Measurements from ENCODE around the gene GATA5. TPM values are rescaled to one million over a fixed set of nuclear protein-coding genes. Genes with fewer than 3 reads are reported as not detected.

Gene GATA5
- total RNA-seq, 1 experiment from 2014 or later: not detected

DNA sequence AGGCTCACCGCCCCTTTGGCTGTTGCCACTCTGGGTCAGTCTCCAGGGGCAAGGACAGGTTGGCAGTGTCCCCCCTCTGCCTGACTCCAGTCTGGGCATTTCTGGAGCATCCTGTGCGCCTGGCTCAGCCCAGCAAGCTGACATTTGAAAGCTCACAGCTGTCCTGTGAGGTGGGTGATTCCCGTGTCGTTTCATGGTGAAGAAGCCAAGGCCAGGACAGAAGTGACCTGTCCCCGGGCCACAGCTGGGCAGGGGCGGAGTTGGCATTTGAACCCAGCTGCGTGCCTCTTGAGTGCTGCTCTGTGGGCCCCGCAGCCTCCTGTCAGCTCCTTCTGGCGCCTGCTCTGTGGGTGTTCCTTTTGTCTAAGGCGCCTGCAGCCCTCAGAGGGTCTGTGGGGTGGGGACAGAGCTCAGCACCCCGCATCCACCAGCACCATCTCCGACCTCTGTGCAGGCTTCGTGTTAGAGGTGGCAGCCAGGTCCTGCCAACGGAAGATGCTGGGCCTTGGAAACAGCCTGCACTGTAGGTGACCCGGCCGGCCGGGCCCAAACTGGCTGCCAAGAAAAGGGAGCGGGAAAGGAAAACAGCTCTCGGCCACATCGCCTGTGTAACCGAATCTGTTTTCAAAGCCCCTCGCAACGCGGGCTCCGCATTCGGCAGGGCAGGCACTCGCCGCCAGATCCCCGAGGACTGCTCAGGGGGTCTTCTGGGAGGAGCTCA lies 5.8 kb upstream of the GATA5 start:
- CTCF ChIA-PET: interaction anchor here (0.8 to 3.0 kb wide), 4 partner anchors 12 to 310 kb away, joined by 3 to 14 read pairs (median 4); no protein-coding TSS in a partner anchor

DNA sequence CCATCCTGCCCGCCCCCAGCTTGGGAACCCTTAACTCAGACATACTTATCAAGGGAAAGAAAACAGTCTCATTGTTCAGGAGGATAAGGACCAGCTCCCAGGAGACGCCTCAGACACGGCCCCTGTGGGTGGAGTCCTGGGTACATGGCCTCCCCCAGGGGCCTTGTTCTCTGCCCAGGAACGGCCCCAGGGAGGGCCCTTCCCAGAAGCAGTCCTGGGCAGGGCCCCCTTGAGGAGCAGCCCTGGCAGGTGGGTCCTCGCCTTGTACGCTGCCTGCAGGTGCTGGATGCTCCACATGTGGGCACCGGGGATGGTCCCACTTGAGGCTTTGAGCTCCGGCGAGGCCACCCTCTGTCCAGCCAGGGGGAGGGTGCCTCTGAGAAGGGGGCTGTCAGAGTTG lies 4.5 kb upstream of the GATA5 start:
- no TSS peak for BruUV-seq (replicated peaks)
- H3K4me1 Mint-ChIP-seq (ENCODE audit: low read depth, unreplicated experiment): peaks cover 25% of the 10 kb centered on the region
- peaks cover 7% of the 10 kb centered on the region for H3K36me3 Mint-ChIP-seq (ENCODE audit: insufficient read depth, unreplicated experiment)
- no peak for DNase-seq
- H3K4me3 Mint-ChIP-seq (ENCODE audit: low read depth, unreplicated experiment): no peak overlapping the region
- H3K27me3 Mint-ChIP-seq (ENCODE audit: unreplicated experiment): peaks cover 82% of the 10 kb centered on the region
- H3K9me3 Mint-ChIP-seq (ENCODE audit: low read depth, unreplicated experiment): no peaks in the 10 kb centered on the region
- TF ChIP-seq, protein P1, sequence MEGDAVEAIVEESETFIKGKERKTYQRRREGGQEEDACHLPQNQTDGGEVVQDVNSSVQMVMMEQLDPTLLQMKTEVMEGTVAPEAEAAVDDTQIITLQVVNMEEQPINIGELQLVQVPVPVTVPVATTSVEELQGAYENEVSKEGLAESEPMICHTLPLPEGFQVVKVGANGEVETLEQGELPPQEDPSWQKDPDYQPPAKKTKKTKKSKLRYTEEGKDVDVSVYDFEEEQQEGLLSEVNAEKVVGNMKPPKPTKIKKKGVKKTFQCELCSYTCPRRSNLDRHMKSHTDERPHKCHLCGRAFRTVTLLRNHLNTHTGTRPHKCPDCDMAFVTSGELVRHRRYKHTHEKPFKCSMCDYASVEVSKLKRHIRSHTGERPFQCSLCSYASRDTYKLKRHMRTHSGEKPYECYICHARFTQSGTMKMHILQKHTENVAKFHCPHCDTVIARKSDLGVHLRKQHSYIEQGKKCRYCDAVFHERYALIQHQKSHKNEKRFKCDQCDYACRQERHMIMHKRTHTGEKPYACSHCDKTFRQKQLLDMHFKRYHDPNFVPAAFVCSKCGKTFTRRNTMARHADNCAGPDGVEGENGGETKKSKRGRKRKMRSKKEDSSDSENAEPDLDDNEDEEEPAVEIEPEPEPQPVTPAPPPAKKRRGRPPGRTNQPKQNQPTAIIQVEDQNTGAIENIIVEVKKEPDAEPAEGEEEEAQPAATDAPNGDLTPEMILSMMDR (IDR thresholded peaks at IDR 0.05; ENCODE audit: unreplicated experiment): no peak
- H3K27ac Mint-ChIP-seq (ENCODE audit: unreplicated experiment): no peak overlapping the region
- CTCF ChIA-PET: interaction anchor here (0.6 to 1.1 kb wide), 3 partner anchors 15 to 53 kb away, joined by 3 to 6 read pairs (median 3); partner anchors contain the start of gene RBBP8NL
- intact Hi-C loops (cut with micrococcal nuclease; ENCODE audit: unreplicated experiment): loop anchor here (10.0 kb wide), 1 partner anchor 176 kb away; the partner anchor contains the start of gene ADRM1

More for the DNA sequence above, 5.8 kb upstream of the GATA5 start:
- Mint-ChIP-seq H3K4me1 (ENCODE audit: low read depth, unreplicated experiment) (peaks cover 25% of the 10 kb centered on the region), H3K9me3 (ENCODE audit: low read depth, unreplicated experiment) (no peaks in the 10 kb centered on the region), H3K27me3 (ENCODE audit: unreplicated experiment) (peaks cover 90% of the 10 kb centered on the region), H3K4me3 (ENCODE audit: low read depth, unreplicated experiment) (no peak overlapping the region), H3K36me3 (ENCODE audit: insufficient read depth, unreplicated experiment) (peaks cover 7% of the 10 kb centered on the region), H3K27ac (ENCODE audit: unreplicated experiment) (no peak overlapping the region)
- TF ChIP-seq, protein P1 (IDR thresholded peaks at IDR 0.05; ENCODE audit: unreplicated experiment): no peak
- no TSS peak for BruUV-seq (replicated peaks)
- DNase-seq: no peak
- intact Hi-C loops (cut with micrococcal nuclease; ENCODE audit: unreplicated experiment): loop anchor here (10.0 kb wide), 1 partner anchor 177 kb away; the partner anchor contains the start of gene ADRM1

DNA sequence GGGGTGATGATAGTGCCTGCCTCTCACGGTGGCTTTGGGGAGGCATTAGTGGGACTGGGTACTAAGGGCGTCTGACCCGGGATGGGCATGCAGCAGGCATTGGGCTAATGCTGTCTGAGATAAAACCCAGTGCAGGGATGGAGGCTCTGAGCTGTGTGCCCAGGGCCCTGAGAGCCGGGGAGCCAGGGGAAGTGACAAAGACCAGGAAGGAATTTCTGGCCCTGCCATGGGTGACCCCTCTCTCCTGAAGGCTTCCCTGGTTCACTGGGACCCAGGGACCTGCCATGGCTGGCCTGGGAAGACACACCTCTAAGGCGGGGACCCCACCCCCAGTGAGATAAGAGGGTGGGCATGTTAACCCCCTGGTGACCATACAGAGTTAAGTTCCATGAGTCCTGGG lies 3.9 kb upstream of the GATA5 start:
- no peaks in the 10 kb centered on the region for H3K9me3 Mint-ChIP-seq (ENCODE audit: low read depth, unreplicated experiment)
- CTCF ChIA-PET: interaction anchor here (1.1 kb wide), 1 partner anchor 20 kb away, joined by 3 read pairs; no protein-coding TSS in a partner anchor
- intact Hi-C loops (cut with micrococcal nuclease; ENCODE audit: unreplicated experiment): loop anchor here (10.0 kb wide), 1 partner anchor 175 kb away; the partner anchor contains the start of gene ADRM1
- no peak overlapping the region for H3K4me3 Mint-ChIP-seq (ENCODE audit: low read depth, unreplicated experiment)
- peaks cover 75% of the 10 kb centered on the region for H3K27me3 Mint-ChIP-seq (ENCODE audit: unreplicated experiment)
- TF ChIP-seq, protein P1 (IDR thresholded peaks at IDR 0.05; ENCODE audit: unreplicated experiment): no peak
- BruUV-seq (replicated peaks): no TSS peak
- H3K27ac Mint-ChIP-seq (ENCODE audit: unreplicated experiment): no peak overlapping the region
- peaks cover 20% of the 10 kb centered on the region for H3K4me1 Mint-ChIP-seq (ENCODE audit: low read depth, unreplicated experiment)
- DNase-seq: no peak
- peaks cover 7% of the 10 kb centered on the region for H3K36me3 Mint-ChIP-seq (ENCODE audit: insufficient read depth, unreplicated experiment)

DNA sequence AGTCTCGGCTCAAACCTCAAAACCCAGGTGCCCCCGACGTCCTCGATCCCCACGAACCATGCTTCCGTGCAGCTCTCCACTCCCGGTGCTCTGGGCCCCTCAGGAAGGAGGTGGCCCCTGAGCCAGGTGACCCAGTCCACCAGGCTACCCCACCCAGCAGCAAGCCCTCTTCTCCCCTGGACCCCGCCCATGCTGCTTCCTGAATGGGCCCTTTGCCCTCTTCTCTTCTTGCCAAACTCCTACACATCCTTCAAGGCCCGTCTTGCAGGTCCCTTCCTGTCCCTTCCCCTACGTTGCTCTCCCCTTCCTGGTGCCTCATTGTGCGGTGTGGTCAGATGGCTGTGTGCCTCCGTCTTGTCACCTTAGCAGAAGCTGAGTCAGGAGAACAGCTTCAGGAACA lies 3.4 kb upstream of the GATA5 start:
- Mint-ChIP-seq H3K36me3 (ENCODE audit: insufficient read depth, unreplicated experiment) (peaks cover 7% of the 10 kb centered on the region), H3K27me3 (ENCODE audit: unreplicated experiment) (peaks cover 70% of the 10 kb centered on the region), H3K4me1 (ENCODE audit: low read depth, unreplicated experiment) (peaks cover 20% of the 10 kb centered on the region), H3K4me3 (ENCODE audit: low read depth, unreplicated experiment) (no peak overlapping the region), H3K9me3 (ENCODE audit: low read depth, unreplicated experiment) (no peaks in the 10 kb centered on the region), H3K27ac (ENCODE audit: unreplicated experiment) (no peak overlapping the region)
- intact Hi-C loops (cut with micrococcal nuclease; ENCODE audit: unreplicated experiment): no loop called here
- CTCF ChIA-PET: interaction anchor here (0.6 to 1.1 kb wide), 2 partner anchors 21 to 107 kb away, joined by 3 to 4 read pairs; no protein-coding TSS in a partner anchor
- BruUV-seq (replicated peaks): no TSS peak
- DNase-seq: peak; percentile 35
- TF ChIP-seq, protein P1 (IDR thresholded peaks at IDR 0.05; ENCODE audit: unreplicated experiment): no peak
